ENCODE data around the gene RALGAPA1.

DNA sequence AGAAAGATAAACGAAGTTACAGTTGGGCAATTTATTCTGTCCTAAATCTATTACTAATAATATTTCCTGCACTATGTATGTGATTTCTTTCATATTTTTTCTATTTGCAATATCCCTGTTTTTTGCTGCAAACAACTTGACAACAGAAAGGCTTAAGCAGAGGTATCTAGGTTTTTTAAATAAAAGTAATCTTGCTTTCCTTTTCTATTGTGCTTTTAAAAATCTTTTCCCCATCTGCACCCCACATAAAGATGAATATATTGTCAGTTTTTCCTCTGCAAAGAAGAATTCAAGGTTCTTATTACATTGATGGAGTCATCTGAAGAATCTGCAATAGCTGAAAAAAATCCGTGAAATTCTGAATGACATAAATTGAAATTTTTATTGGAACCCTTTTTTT lies 502 bp upstream of the RALGAPA1 start:
- TF ChIP-seq, protein P1, sequence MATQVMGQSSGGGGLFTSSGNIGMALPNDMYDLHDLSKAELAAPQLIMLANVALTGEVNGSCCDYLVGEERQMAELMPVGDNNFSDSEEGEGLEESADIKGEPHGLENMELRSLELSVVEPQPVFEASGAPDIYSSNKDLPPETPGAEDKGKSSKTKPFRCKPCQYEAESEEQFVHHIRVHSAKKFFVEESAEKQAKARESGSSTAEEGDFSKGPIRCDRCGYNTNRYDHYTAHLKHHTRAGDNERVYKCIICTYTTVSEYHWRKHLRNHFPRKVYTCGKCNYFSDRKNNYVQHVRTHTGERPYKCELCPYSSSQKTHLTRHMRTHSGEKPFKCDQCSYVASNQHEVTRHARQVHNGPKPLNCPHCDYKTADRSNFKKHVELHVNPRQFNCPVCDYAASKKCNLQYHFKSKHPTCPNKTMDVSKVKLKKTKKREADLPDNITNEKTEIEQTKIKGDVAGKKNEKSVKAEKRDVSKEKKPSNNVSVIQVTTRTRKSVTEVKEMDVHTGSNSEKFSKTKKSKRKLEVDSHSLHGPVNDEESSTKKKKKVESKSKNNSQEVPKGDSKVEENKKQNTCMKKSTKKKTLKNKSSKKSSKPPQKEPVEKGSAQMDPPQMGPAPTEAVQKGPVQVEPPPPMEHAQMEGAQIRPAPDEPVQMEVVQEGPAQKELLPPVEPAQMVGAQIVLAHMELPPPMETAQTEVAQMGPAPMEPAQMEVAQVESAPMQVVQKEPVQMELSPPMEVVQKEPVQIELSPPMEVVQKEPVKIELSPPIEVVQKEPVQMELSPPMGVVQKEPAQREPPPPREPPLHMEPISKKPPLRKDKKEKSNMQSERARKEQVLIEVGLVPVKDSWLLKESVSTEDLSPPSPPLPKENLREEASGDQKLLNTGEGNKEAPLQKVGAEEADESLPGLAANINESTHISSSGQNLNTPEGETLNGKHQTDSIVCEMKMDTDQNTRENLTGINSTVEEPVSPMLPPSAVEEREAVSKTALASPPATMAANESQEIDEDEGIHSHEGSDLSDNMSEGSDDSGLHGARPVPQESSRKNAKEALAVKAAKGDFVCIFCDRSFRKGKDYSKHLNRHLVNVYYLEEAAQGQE (IDR thresholded peaks at IDR 0.05; ENCODE audit: insufficient read depth in 1 of 2, low read depth in 2 of 2, low read length in 2 of 2) = no peak
- TF ChIP-seq POLR2AphosphoS5 (IDR thresholded peaks at IDR 0.05; ENCODE audit: low read depth, low read length) (no peak), SIN3A (IDR thresholded peaks at IDR 0.05; ENCODE audit: borderline replicate concordance, insufficient read depth, low read length) (no peak), TAF1 (IDR thresholded peaks at IDR 0.05; ENCODE audit: borderline replicate concordance, insufficient read depth, low read length) (no peak)

All from PFSK-1 (cell line).